OCI-LY7 (cell line): ENCODE measurements around the gene MYOF. TPM values are rescaled to one million over a fixed set of nuclear protein-coding genes. Genes with fewer than 3 reads are reported as not detected.

ENCODE experiments used
- BruUV-seq: library from RNA; stranded (reverse); fragments of 400-500 nt; replicated peaks from 2 replicates; lab custom pipeline; 2021; lab: Mats Ljungman, UMichigan
- CTCF ChIA-PET: fragments of 300-600 bp; sonication (Branson Sonifier 250); formaldehyde crosslinking; loops from one replicate; lab custom pipeline; 2022; ENCODE audit warnings: antibody characterized with exemption; ENCODE audit not compliant: unreplicated experiment; lab: Charles Lee
- POLR2A ChIA-PET: fragments of 300-600 bp; sonication (Branson Sonifier 250); formaldehyde crosslinking; loops from one replicate; lab custom pipeline; 2022; ENCODE audit warnings: antibody characterized with exemption; lab: Charles Lee
- DNase-seq: peaks from one replicate; pipeline ENCODE4 v3.0.0-alpha.2; 2015; ENCODE audit warnings: low spot score
- H2AFZ ChIP-seq: fragments of 200-600 bp; sonication (generic), shearing (Covaris generic); 2 replicates; pipeline ENCODE4 v1.6.1; 2014; ENCODE audit warnings: mild to moderate bottlenecking, antibody characterized with exemption, low read length, moderate library complexity
- H3K27ac ChIP-seq: fragments of 200-600 bp; sonication (generic); 2 replicates; pipeline ENCODE4 v1.5.1; 2014; ENCODE audit warnings: mixed run types, low read depth, mild to moderate bottlenecking, moderate library complexity, low read length, inconsistent platforms; ENCODE audit not compliant: poor library complexity, severe bottlenecking
- H3K36me3 ChIP-seq: fragments of 200-600 bp; sonication (generic); 2 replicates; pipeline ENCODE4 v1.6.1; 2014; ENCODE audit warnings: mild to moderate bottlenecking, antibody characterized with exemption, low read length, moderate library complexity, mixed read lengths; ENCODE audit not compliant: insufficient read depth
- H3K4me1 ChIP-seq: fragments of 200-600 bp; sonication (generic); 2 replicates; pipeline ENCODE4 v1.5.1; 2014; ENCODE audit warnings: mild to moderate bottlenecking, low read length; ENCODE audit not compliant: insufficient read depth, poor library complexity, severe bottlenecking
- H3K4me2 ChIP-seq: fragments of 200-600 bp; sonication (generic); 2 replicates; pipeline ENCODE4 v1.6.1; 2014; ENCODE audit warnings: mild to moderate bottlenecking, low read length
- H3K4me3 ChIP-seq: fragments of 200-600 bp; sonication (generic); 2 replicates; pipeline ENCODE4 v1.5.1; 2014; ENCODE audit warnings: mild to moderate bottlenecking, low read depth, low read length; ENCODE audit not compliant: poor library complexity, severe bottlenecking
- H3K79me2 ChIP-seq: fragments of 200-600 bp; sonication (generic); 2 replicates; pipeline ENCODE4 v1.6.1; 2016; ENCODE audit warnings: low read depth, mild to moderate bottlenecking, low read length, moderate library complexity, mixed read lengths; ENCODE audit not compliant: insufficient read depth
- H3K9me2 ChIP-seq: fragments of 200-600 bp; sonication (generic); 2 replicates; pipeline ENCODE4 v1.6.1; 2016; ENCODE audit warnings: mild to moderate bottlenecking, low read length, mixed read lengths; ENCODE audit not compliant: insufficient read depth
- H3K9me3 ChIP-seq: fragments of 200-600 bp; sonication (generic); 2 replicates; pipeline ENCODE4 v1.6.1; 2014; ENCODE audit warnings: mild to moderate bottlenecking, mixed run types, low read length, mixed read lengths
- H4K20me1 ChIP-seq: fragments of 200-600 bp; sonication (generic); 2 replicates; pipeline ENCODE4 v1.6.1; 2014; ENCODE audit warnings: mild to moderate bottlenecking, antibody characterized with exemption, low read length, moderate library complexity, mixed read lengths; ENCODE audit not compliant: insufficient read depth
- EZH2phosphoT487 ChIP-seq: fragments of 200-600 bp; sonication (generic); IDR thresholded peaks from 2 replicates; pipeline ENCODE4 v1.6.1; 2018; ENCODE audit warnings: low read depth, borderline replicate concordance, mild to moderate bottlenecking, mixed run types, antibody characterized with exemption, low read length, moderate library complexity, mixed read lengths
- intact Hi-C: fragments of 100-400 bp; cut with micrococcal nuclease; formaldehyde crosslinking; loops from one replicate; pipeline ENCODE4 v1.10.0; 2022; ENCODE audit not compliant: unreplicated experiment
- total RNA-seq, 2 experiments: library from RNA; depleted of rRNA in 1 of 2; stranded (reverse); fragments of >200 nt in 1 of 2; shearing (Covaris generic) in 1 of 2; gene quantifications; 2 replicates each; pipeline ENCODE4 v1.2.3, GENCODE V29; 2014 to 2022
- TF ChIP-seq, protein P1 (sequence below): fragments of 200-600 bp; sonication (generic); conservative IDR thresholded peaks from 2 replicates; pipeline ENCODE4 v1.5.1; 2014; ENCODE audit warnings: mild to moderate bottlenecking, antibody characterized with exemption, low read length, moderate library complexity, mixed read lengths

Gene MYOF
- total RNA-seq, 2 experiments from 2014 or later, result 0.42 TPM; not detected in 1

DNA sequence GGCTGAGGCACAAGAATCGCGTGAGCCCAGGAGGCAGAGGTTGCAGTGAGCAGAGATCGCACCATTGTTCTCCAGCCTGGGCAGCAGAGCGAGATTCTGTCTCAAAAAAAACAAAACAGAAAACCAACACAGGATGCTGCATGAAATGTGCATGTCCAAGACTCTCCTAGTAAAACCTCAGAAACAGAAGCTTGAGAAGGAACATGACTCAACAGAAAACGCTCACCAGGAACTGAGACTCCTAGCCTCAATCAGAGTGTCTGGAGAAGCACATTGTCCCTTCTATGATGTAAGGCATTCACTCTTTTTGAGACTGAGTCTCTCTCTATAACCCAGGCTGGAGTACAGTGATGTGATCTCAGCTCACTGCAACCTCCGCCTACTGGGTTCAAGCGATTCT lies 168.3 kb downstream of the MYOF start:
- ChIA-PET POLR2A (interaction anchor here (0.6 kb wide), 1 partner anchor 77 kb away, joined by 3 read pairs; no protein-coding TSS in a partner anchor), CTCF (no interaction called here)
- no peak for TF ChIP-seq EZH2phosphoT487
- TF ChIP-seq, protein P1, sequence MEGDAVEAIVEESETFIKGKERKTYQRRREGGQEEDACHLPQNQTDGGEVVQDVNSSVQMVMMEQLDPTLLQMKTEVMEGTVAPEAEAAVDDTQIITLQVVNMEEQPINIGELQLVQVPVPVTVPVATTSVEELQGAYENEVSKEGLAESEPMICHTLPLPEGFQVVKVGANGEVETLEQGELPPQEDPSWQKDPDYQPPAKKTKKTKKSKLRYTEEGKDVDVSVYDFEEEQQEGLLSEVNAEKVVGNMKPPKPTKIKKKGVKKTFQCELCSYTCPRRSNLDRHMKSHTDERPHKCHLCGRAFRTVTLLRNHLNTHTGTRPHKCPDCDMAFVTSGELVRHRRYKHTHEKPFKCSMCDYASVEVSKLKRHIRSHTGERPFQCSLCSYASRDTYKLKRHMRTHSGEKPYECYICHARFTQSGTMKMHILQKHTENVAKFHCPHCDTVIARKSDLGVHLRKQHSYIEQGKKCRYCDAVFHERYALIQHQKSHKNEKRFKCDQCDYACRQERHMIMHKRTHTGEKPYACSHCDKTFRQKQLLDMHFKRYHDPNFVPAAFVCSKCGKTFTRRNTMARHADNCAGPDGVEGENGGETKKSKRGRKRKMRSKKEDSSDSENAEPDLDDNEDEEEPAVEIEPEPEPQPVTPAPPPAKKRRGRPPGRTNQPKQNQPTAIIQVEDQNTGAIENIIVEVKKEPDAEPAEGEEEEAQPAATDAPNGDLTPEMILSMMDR, result no peak
- BruUV-seq, result no TSS peak
- DNase-seq, result no peak
- H3K9me2 ChIP-seq, result no peaks in the 10 kb centered on the region
- no peak overlapping the region for H3K4me2 ChIP-seq
- intact Hi-C loops, result no loop called here
- H3K4me3 ChIP-seq, result no peak overlapping the region
- H2AFZ ChIP-seq, result no peak overlapping the region
- no peaks in the 10 kb centered on the region for H3K79me2 ChIP-seq
- H3K36me3 ChIP-seq, result no peaks in the 10 kb centered on the region
- H4K20me1 ChIP-seq, result no peaks in the 10 kb centered on the region
- no peak overlapping the region for H3K27ac ChIP-seq
- no peaks in the 10 kb centered on the region for H3K4me1 ChIP-seq
- H3K9me3 ChIP-seq, result no peaks in the 10 kb centered on the region

DNA sequence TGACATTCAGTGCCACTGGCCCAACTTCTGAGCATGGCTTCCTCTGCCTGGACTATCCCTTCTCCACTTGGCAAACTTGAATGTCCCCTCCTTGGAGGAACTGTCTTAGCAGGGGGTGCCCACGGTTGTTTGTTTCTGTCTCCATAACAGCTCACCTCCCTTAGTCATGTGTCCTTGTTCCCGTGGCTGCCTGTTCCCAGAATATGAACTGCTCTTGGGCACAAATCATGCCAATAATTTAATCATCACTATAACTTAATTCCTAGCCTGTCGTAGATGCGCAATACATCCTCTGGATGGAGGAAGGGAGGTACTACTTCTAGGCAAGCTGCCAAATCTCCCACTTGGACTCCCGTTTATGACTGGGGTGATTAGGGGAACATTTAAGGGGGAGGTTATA lies 173.1 kb downstream of the MYOF start:
- DNase-seq, result no peak
- CTCF ChIA-PET, result no interaction called here
- no peak overlapping the region for H3K4me3 ChIP-seq
- no peaks in the 10 kb centered on the region for H4K20me1 ChIP-seq
- no peaks in the 10 kb centered on the region for H3K79me2 ChIP-seq
- H3K4me1 ChIP-seq, result no peaks in the 10 kb centered on the region
- no peak overlapping the region for H3K4me2 ChIP-seq
- no peak overlapping the region for H2AFZ ChIP-seq
- H3K36me3 ChIP-seq, result no peaks in the 10 kb centered on the region
- POLR2A ChIA-PET, result no interaction called here
- H3K9me2 ChIP-seq, result no peaks in the 10 kb centered on the region
- intact Hi-C loops, result no loop called here
- H3K9me3 ChIP-seq, result no peaks in the 10 kb centered on the region
- no TSS peak for BruUV-seq
- TF ChIP-seq, protein P1, result no peak
- no peak for TF ChIP-seq EZH2phosphoT487
- H3K27ac ChIP-seq, result no peak overlapping the region

DNA sequence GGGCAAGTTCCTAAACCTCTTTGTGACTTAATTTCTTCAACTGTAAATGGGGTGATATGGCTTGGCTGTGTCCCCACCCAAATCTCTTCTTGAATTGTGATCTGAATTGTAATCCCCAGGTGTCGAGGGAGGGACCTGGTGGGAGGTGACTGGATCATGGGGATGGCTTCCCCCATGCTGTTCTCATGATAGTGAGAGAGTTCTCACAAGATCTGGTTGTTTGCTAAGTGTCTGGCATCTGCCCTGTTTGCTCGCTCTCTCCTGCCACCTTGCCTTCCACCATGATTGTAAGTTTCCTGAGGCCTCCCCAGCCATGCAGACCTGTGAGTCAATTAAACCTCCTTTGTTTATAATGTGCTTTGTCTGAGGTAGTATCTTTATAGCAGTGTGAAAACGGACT lies 177.0 kb downstream of the MYOF start:
- ChIA-PET CTCF (no interaction called here), POLR2A (no interaction called here)
- Histone ChIP-seq H3K79me2 (no peaks in the 10 kb centered on the region), H3K36me3 (no peaks in the 10 kb centered on the region), H3K4me2 (no peak overlapping the region), H3K4me3 (no peak overlapping the region), H2AFZ (no peak overlapping the region), H3K27ac (no peak overlapping the region), H3K4me1 (no peaks in the 10 kb centered on the region), H4K20me1 (no peaks in the 10 kb centered on the region), H3K9me2 (no peaks in the 10 kb centered on the region), H3K9me3 (no peaks in the 10 kb centered on the region)
- intact Hi-C loops, result no loop called here
- no TSS peak for BruUV-seq
- no peak for TF ChIP-seq EZH2phosphoT487
- TF ChIP-seq, protein P1, result no peak
- no peak for DNase-seq
